Ascending aorta (tissue), 2 donors: Measurements from ENCODE around the gene CDK7. TPM values are rescaled to one million over a fixed set of nuclear protein-coding genes. Genes with fewer than 3 reads are reported as not detected.
"Not testable (repeated sequence)": the region's sequence is repeated elsewhere in the genome, so short reads cannot be mapped to it uniquely, and the experiment has no call there.

Experiments
- DNase-seq, 2 donors: peaks; one replicate each; pipeline ENCODE4 v3.0.0-alpha.2; 2019; ENCODE audit warnings: low spot score in 2 of 2
- H3K27ac ChIP-seq, 2 donors: fragments of 200-600 bp; sonication (generic); one replicate each; pipeline ENCODE4 v1.5.1; 2016 to 2017; ENCODE audit warnings: mild to moderate bottlenecking in 1 of 2
- H3K27me3 ChIP-seq: fragments of 200-600 bp; sonication (generic); one replicate; pipeline ENCODE4 v1.5.1; 2017
- H3K36me3 ChIP-seq, 2 donors: fragments of 200-600 bp; sonication (generic); one replicate each; pipeline ENCODE4 v1.5.1; 2016
- H3K4me1 ChIP-seq, 2 donors: fragments of 200-600 bp; sonication (generic); one replicate each; pipeline ENCODE4 v1.5.1; 2016 to 2017; ENCODE audit warnings: mild to moderate bottlenecking in 1 of 2
- H3K4me3 ChIP-seq, 2 donors: fragments of 200-600 bp; sonication (generic); one replicate each; pipeline ENCODE4 v1.5.1; 2016 to 2017; ENCODE audit warnings: mild to moderate bottlenecking in 1 of 2
- H3K9me3 ChIP-seq, 2 donors: fragments of 200-600 bp; sonication (generic); one replicate each; pipeline ENCODE4 v1.5.1; 2016
- intact Hi-C: fragments of 100-400 bp; cut with DNase I; formaldehyde crosslinking; loops from one replicate; pipeline ENCODE4 v1.15.1; 2023
- total RNA-seq: library from RNA; depleted of rRNA; stranded (reverse); fragments of >200 nt; gene quantifications from one replicate; pipeline ENCODE4 v1.1.0, GENCODE V29; 2016
- TF ChIP-seq, protein P1 (sequence below), 3 experiments: fragments of 200-600 bp in 2 of 3; fragments of 450-650 bp in 1 of 3; sonication (generic) in 2 of 3; IDR thresholded peaks; one replicate each; pipeline ENCODE4 v1.5.1; 2016 to 2019; ENCODE audit warnings: antibody characterized with exemption in 3 of 3, mild to moderate bottlenecking in 1 of 3, moderate library complexity in 1 of 3

CDK7 gene
- total RNA-seq, 1 donor from 2014 or later: 94.3 TPM

DNA sequence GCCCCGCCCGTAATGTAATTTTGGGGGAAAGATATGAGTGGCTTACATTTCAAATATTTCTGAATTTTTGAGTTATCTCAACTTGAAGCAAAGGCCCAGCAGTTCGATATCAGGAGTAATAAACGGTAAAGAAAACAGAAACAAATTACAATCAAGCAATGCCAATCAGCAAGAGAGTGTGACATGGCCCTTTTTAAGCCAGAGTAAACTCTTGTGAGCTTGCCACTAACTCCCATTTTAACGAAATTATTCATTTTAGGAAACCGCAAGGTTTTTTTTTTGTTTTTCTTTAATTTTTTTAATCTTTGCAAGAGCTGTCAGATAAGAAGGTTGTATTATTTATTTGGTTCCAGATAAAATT lies 17.6 kb upstream of the CDK7 start:
- peak overlapping the region; percentile 84 to 86 for H3K4me3 ChIP-seq
- no peaks in the 10 kb centered on the region for H3K27me3 ChIP-seq
- peaks cover 0 to 6% of the 10 kb centered on the region in 2 donors for H3K4me1 ChIP-seq
- no peak overlapping the region for H3K27ac ChIP-seq
- no peaks in the 10 kb centered on the region for H3K9me3 ChIP-seq
- intact Hi-C loops: loop anchor here (1.0 to 10.0 kb wide), 3 partner anchors 17 to 58 kb away; partner anchors contain the start of genes CDK7 and CENPH
- no peak for DNase-seq
- TF ChIP-seq, protein P1, sequence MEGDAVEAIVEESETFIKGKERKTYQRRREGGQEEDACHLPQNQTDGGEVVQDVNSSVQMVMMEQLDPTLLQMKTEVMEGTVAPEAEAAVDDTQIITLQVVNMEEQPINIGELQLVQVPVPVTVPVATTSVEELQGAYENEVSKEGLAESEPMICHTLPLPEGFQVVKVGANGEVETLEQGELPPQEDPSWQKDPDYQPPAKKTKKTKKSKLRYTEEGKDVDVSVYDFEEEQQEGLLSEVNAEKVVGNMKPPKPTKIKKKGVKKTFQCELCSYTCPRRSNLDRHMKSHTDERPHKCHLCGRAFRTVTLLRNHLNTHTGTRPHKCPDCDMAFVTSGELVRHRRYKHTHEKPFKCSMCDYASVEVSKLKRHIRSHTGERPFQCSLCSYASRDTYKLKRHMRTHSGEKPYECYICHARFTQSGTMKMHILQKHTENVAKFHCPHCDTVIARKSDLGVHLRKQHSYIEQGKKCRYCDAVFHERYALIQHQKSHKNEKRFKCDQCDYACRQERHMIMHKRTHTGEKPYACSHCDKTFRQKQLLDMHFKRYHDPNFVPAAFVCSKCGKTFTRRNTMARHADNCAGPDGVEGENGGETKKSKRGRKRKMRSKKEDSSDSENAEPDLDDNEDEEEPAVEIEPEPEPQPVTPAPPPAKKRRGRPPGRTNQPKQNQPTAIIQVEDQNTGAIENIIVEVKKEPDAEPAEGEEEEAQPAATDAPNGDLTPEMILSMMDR (IDR thresholded peaks at IDR 0.05): no peak
- H3K36me3 ChIP-seq: no peaks in the 10 kb centered on the region

DNA sequence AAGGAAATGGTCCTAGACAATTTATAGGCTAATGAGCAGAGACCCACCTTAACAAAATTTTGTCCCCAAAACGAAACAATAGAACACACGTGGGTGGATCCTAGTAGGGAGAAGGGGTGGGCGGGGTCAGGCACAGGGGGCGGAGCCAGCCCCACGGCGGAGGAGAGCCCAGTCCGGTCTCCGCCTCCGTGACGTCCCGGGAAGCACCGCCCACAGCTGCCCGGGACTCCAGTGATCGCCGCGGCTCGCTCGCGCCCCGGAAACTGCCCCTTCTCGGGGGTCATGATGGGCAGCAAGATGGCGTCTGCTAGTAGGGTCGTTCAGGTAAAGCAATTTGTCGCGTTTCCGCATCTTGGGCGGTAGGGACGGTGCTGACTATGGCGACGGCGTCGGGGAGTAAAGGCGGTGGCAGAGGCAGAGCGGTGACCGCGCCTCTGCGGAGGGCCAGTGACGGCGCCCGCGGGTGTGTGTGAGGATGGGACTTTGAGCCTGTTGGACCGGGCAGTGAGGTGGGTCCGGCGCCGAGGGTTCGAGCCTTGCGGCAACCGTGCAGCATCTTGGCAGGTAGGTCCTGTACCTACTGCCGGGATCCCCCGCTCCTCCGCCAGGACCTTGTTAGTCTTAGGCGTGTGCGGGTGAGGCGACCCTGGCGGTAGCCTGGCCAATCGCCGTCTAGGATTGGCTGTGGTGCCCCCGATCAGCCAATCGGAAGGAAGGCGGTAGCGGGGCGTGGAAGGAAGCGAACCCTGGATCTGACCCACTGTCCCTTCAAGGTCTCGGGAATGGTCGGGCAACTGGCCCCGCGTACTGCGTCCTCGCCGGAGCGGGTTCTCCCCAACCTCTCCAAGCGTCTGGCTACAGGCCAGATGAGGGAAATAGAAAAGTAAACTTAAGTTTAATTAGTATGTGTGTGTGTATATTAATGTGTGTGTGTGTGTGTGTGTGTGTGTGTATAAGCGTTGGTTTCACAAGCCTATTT lies 16.8 kb upstream of the CDK7 start:
- DNase-seq: peak; percentile 91 to 99
- no peaks in the 10 kb centered on the region for H3K27me3 ChIP-seq
- H3K9me3 ChIP-seq: no peaks in the 10 kb centered on the region
- no peaks in the 10 kb centered on the region for H3K36me3 ChIP-seq
- H3K27ac ChIP-seq: peak overlapping the region; percentile 88 to 91
- peaks cover 0 to 6% of the 10 kb centered on the region in 2 donors for H3K4me1 ChIP-seq
- intact Hi-C loops: loop anchor here (1.0 to 10.0 kb wide), 4 partner anchors 16 to 57 kb away; partner anchors contain the start of genes CCNB1, CDK7 and CENPH
- TF ChIP-seq, protein P1 (IDR thresholded peaks at IDR 0.05): peak; percentile 23 to 26 (median 25)
- H3K4me3 ChIP-seq: peak overlapping the region; percentile 84 to 86

DNA sequence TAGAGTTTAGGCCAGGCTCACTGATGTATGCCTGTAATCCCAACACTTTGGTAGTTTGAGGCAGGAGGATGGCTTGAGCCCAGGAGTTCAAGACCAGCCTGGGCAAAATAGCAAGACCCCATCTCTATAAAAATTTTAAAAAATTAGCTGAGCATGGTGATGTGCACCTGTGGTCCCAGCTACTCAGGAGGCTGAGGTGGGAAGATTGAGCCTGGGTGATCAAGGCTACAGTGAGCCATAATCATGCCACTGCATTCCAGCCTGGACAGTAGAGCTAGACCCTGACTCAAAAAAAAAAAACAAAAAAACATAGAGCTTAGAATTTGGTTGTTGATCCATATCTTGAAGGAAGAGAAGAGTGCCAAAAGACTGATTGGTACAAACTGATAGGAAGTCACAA lies 14.7 kb upstream of the CDK7 start:
- Histone ChIP-seq H3K4me1 (peaks cover 0 to 6% of the 10 kb centered on the region in 2 donors), H3K27ac (no peak overlapping the region), H3K27me3 (no peaks in the 10 kb centered on the region), H3K4me3 (no peak overlapping the region), H3K9me3 (no peaks in the 10 kb centered on the region), H3K36me3 (peaks cover 3 to 5% of the 10 kb centered on the region in 2 donors)
- TF ChIP-seq, protein P1 (IDR thresholded peaks at IDR 0.05): no peak
- DNase-seq: no peak
- intact Hi-C loops: loop anchor here (10.0 kb wide), 1 partner anchor 55 kb away; no protein-coding TSS in a partner anchor

DNA sequence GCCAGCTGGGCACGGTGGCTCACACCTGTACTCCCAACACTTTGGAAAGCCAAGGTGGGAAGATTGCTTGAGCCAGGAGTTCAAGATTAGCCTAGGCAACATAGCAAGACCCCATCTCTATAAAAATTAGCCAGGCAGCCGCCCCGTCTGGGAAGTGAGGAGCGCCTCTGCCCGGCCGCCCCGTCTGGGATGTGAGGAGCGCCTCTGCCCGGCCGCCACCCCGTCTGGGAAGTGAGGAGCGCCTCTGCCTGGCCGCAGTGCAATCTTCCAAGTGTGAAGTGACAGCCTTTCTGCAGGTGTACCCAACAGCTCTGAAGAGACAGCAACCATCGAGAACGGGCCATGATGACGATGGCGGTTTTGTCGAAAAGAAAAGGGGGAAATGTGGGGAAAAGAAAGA lies 14.3 kb upstream of the CDK7 start:
- intact Hi-C loops, H3K4me3 ChIP-seq, H3K4me1 ChIP-seq, H3K9me3 ChIP-seq, H3K27ac ChIP-seq, DNase-seq, H3K27me3 ChIP-seq, H3K36me3 ChIP-seq: not testable (repeated sequence)

DNA sequence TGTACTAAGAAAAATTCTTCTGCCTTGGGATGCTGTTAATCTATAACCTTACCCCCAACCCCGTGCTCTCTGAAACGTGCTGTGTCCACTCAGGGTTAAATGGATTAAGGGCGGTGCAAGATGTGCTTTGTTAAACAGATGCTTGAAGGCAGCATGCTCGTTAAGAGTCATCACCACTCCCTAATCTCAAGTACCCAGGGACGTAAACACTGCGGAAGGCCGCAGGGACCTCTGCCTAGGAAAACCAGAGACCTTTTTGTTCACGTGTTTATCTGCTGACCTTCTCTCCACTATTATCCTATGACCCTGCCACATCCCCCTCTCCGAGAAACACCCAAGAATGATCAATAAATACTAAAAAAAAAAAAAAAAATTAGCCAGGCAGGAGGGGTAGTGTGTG lies 13.9 kb upstream of the CDK7 start:
- intact Hi-C loops, H3K4me3 ChIP-seq, DNase-seq, H3K27ac ChIP-seq, H3K9me3 ChIP-seq, H3K4me1 ChIP-seq, H3K27me3 ChIP-seq, H3K36me3 ChIP-seq: not testable (repeated sequence)

DNA sequence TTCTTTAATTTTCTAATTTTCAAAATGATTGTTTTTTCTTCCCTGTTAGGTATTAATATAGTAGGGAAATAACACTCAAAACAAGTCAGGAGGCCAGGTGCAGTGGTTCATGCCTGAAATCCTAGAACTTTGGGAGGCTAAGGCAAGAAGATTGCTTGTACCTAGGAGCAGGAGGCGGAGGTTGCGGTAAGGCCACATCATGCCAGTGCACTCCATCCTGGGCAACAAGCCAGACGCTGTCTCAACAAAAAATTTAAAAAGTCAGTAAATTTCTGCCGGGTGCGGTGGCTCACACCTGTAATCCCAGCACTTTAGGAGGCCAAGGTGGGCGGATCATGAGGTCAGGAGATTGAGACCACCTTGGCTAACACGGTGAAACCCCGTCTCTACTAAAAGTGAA lies 10.2 kb upstream of the CDK7 start:
- Histone ChIP-seq H3K4me3 (no peak overlapping the region), H3K4me1 (no peaks in the 10 kb centered on the region), H3K27ac (no peak overlapping the region), H3K36me3 (peaks cover 18 to 25% of the 10 kb centered on the region in 2 donors), H3K9me3 (no peaks in the 10 kb centered on the region), H3K27me3 (no peaks in the 10 kb centered on the region)
- intact Hi-C loops: no loop called here
- no peak for DNase-seq
- TF ChIP-seq, protein P1 (IDR thresholded peaks at IDR 0.05): no peak
